Embryonic facial prominence (tissue), 1 donor: ENCODE measurements around the gene KRT9.

Experiments used
- DNase-seq: peaks from one replicate; pipeline ENCODE4 v3.0.0-alpha.2; 2016; ENCODE audit errors: extremely low spot score

KRT9 gene

DNA sequence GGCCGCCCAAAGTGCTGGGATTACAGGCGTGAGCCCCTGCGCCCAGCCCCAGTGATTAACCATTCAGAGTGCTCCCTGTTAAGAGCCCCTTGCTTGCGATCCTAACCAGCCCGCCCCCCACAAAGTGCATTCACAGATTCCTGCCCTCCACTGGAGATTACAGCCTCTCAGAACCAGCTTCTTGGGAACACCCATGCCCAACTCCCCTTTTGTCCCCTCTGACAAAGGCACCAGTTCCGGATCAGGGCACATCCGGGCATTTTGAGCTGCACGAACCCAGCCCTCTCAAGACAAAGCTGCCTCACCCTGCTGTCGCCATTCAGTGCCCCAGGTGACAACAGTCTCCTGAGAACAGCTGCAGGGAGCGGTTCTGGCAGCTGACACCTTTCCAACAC is 42.9 kb downstream of the KRT9 start:
- DNase-seq: no peak

DNA sequence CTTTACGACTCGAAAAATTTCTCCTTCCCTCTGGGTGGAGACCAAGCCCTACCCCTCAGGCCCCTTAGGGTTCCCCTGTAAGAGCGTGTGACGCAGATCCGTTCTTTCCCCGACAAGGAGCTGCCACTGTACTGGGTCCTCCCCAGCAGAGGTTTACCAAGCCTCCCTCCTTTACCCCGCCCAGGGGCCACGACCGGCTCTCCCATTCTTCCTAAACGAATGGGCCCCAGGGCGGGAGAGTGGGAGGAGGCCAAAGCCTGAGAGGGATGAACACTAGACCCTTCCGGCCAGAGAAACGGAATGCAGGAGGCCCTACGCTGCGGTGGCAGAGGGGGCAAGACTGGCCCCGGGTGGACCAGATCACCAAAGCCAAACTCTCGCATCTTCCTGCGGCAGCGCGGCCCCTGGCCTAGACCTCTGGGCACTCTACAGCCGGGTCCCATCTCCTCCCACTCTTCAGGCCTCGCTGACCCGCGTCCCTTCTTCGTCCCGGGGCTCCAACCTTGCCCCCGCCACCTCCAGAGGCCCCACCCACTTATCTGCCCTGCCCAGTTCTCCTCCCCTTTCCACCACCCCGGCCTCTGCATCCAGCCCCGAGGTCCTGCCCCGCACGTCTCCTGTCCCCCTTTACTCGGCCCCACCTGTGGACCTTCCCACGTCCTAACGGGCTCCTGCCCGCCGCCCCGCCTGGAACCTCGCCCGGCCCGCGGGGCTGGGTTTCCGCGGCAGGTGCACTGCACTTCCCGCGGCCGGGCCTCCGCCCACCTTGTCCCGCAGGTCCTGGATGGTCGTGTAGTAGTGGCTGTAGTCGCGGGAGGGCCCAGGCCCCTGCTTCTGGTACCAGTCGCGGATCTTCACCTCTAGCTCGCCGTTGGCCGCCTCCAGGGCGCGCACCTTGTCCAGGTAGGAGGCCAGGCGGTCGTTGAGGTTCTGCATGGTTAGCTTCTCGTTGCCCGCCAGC is 44.5 kb downstream of the KRT9 start:
- DNase-seq: no peak

DNA sequence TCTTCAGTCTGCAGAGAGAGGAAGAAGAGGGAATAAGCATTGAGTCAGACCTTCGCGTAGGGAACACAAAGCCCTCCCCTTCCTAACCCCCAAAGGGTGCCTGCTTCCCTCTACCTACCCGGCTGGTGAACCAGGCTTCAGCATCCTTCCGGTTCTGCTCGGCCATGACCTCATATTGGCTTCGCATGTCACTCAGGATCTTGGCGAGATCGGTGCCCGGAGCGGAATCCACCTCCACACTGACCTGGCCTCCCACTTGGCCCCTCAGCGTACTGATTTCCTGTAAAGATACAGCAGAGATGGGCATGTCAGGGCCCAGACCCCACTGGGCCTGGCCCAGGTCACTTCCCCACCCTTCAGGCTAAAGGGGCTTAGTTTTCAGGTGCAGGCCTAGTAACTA is 47.6 kb downstream of the KRT9 start:
- no peak for DNase-seq

DNA sequence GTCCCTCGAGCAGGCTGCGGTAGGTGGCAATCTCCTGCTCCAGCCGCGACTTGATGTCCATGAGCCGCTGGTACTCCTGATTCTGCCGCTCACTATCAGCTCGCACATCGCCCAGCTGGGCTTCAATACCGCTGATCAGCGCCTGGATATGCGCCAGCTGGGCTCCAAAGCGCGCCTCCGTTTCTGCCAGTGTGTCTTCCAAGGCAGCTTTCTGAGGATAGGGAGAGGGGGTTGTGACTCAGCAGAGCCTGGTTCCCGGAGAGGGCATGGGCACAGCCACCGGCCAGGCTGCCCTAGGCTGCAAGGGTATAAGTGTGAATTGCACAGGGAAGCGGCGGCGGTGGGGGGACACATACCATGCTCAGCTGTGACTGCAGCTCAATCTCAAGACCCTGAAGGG is 48.1 kb downstream of the KRT9 start:
- no peak for DNase-seq

DNA sequence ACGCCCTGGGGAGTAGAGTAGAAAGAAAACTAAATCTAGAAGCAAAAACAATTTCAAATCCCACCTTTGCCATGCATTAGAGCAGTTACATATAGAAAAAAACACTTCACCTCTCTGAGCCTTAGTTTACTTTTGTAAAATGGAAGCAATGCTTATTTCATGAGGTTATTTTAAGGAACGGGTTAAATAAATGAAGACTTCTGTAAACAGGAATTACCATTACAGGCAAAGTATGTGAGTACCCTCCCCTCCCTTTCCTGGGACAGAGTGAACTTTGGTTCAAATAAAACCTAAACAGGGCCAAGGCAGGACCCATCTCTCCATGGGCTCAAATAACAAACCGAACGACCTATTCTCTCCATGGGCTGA is 48.6 kb downstream of the KRT9 start:
- no peak for DNase-seq

DNA sequence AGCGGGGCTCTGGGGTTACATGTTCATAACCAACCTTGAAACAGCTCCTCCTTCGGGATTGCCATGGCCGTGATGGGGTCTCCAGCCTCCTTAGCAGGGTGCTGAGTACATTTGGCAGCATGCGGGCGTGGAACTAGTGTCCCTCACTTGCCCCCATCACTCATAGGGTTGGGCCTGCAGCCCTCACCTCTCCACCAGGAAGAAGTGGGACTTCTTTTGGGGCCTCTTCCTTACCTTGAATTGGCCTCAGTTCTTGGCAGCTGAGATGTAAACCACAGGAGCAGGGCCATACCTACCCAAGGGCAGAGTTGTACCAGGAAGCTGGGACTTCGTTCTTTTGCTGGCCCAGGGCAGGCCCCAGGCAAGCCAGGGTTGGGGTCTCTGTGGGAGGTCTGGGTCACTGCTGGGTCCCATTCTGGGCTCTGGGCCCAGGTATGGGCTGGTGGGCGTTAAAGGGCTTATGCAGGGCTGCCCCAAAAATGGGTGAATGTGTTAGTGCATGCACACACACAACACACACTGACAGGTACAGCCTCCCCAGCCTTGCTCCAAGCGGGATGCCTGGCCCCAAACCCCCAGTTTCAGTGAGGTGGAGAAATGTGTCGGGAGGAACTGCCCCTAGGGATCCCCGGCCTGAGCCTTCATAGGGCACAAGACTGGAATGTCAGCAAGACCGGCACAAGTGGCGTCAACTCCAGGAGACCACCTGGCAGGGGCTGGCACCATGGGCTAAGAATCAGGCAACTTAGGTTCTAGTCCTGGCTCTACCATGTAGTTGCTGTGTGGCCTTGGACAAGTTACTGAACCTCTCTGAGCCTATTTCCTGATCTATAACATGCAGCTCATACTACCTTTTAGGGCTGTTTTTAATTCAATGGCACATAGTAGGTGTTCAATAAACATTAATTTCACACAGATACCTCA is 49.3 kb downstream of the KRT9 start:
- no peak for DNase-seq

- no peak for DNase-seq
These were observed 50.1 kb downstream of the KRT9 start for GRCh38 chr17:41521574-41522261.

- no peak for DNase-seq
These were observed 50.9 kb downstream of the KRT9 start for GRCh38 chr17:41520821-41521521.

DNA sequence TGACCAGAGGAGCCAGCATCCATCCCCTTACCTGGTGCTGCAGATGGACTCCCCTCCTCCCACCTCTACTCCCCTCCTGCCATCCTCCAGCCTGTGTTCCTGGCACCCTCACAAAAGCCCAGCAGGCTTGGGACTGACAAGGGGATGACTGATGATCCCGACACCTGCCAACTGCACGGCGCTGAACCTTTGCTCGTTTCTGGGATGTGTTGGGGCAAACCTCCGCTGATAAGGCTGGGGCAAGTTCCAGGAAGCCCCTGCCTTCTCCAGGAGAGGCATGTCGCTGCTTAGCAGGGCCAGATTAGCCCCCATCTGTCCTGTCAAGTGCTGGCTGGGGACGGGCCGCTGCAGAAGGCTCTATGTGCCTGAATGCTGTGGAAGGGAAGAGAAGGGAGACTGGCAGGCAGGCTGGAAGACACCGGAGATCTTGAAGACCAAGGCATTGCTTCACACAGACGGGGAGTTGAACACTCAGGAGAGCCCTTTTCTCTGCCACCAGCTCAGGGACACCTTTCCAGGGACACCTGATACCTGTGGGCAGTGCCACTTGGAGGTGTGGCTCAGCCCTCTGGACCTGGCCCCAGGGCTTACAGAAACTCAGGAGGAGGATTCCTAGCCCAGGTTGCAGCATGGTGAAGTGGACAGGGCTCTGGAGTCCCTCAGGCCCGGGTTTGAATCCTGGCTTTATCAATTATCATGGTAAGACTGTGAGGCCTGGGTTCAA is 52.2 kb downstream of the KRT9 start:
- no peak for DNase-seq

DNA sequence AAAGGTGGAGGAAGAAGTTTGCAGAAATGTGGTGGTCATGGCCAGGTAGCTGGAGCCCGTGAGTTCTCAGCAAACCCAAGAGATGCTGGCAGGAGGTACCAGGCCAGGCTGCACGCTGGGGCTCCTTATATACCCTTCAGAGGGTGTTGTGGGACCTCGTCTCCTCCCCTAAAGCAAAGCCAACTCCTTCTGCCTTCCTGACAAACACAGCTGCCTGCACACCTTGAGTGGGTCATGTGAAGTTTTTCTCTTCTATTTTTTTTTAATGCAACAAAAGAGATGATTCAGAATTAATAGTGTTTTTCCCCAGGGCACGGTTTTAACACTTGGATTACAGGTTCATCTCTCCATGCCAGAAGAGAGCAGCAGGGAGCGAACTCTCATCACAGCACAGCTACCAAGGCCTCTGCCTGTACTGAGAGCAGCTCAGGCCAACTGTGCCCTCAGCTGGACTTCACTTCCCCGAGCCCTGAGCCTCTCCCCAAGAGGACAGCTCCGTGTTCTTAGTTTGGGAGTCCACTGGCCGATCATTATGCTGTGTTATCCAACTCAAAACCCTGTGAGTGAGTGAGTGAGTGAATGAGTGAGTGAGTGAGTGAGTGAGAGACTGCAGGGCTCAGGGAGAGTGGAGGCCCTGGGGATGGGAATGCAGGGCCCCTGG is 52.9 kb downstream of the KRT9 start, which contains the start of gene KRT15:
TSS of gene KRT15 (minus strand) at position 102 of the 661 bp plus-strand sequence. CDS start at position 39, 63 bp downstream.
- no peak for DNase-seq

GRCh38 chr17:41518031-41518430 is 53.8 kb downstream of the KRT9 start:
- DNase-seq: no peak

DNA sequence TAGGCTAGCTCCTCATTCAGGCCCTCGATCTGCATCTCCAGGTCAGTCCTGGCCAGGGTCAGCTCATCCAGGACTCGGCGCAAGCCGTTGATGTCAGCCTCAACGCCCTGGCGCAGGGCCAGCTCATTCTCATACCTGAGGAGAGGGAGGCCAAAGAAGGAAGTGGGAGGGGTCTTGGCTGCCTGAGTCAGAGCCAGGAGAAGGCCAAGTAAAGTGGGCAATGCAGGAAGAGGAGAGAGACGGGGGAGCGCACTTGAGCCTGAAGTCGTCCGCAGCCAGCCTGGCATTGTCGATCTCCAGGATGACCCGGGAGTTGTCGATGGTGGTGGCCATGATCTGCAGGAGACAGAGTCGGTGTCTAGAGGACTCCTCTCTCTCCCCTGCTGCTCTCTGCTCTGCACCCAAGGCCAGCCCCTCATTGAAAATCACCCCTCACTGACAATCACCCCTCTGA is 55.0 kb downstream of the KRT9 start:
- no peak for DNase-seq

GRCh38 chr17:41516147-41516829 is 55.6 kb downstream of the KRT9 start:
- no peak for DNase-seq
